ENCODE data around the gene HIVEP3.
A peak's percentile ranks its signal among the peaks of the same experiment; 100 is the strongest.

Gene HIVEP3

DNA sequence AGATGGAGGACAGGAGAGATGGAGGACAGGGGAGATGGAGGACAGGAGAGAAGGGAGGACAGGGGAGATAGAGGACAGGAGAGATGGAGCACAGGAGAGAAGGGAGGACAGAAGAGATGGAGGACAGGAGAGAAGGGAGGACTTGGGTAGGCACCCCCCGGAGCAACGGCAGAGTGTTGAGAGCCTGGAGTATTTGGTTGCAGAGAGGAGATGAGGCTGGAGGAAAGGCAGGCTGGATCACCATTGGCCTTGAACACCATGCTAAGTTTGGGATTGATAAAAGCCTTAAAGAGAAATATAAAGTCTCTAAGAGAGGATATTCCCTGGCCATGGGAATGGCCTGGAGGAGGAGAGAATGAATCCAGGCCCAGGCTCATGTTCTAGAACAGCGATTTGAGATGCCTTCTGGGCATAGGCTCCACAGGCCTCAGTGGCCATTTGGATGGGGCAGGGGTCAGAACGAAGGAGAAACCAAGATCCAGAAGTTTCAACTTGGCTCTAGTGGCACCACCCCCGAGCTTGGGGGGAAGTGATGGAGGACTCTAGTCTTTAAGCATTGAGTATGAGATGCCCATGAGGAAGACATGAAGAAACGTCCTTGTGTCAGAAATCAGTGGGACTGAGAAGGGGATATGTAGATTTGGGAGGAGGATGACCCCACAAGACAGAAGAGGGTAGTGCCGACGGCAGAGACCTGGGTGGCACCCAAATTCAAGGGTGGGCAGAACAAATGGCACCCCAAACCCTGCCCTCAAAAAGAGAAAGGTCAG is 386.3 kb downstream of the HIVEP3 start:
- H3K4me1 ChIP-seq (ENCODE audit: control insufficient read depth, insufficient read depth, low read length): peaks cover 5% of the 10 kb centered on the region
- POLR2A ChIA-PET: no interaction called here
- H3K36me3 ChIP-seq (ENCODE audit: control insufficient read depth in 2 of 2, insufficient read depth in 1 of 2, low read length in 2 of 2): no peaks in the 10 kb centered on the region
- H3K9me3 ChIP-seq (ENCODE audit: control insufficient read depth, insufficient read depth, low read depth, low read length): no peaks in the 10 kb centered on the region
- no peak overlapping the region for H3K27ac ChIP-seq (ENCODE audit: extremely low read depth, low read depth, low read length)
- H3K4me3 ChIP-seq (ENCODE audit: low read depth, low read length): no peak overlapping the region
- no peak for TF ChIP-seq ZNF132 (tag by site-specific recombination; IDR thresholded peaks at IDR 0.05; ENCODE audit: borderline replicate concordance)
- TF ChIP-seq KLF17 (tag by site-specific recombination; IDR thresholded peaks at IDR 0.05): no peak
- TF ChIP-seq MEIS1 (CRISPR knock-in tag; IDR thresholded peaks at IDR 0.05; ENCODE audit: borderline replicate concordance): no peak
- TF ChIP-seq ZNF366 (tag by site-specific recombination; conservative IDR thresholded peaks at IDR 0.05): 0 out of 2 replicates have a peak, but pooled peaks have one; percentile 19
- no peak for TF ChIP-seq ZNF830 (tag by site-specific recombination; IDR thresholded peaks at IDR 0.05; ENCODE audit: low read depth)
- TF ChIP-seq ZNF670 (tag by site-specific recombination; IDR thresholded peaks at IDR 0.05; ENCODE audit: low read depth): no peak
- TF ChIP-seq ZNF354C (tag by site-specific recombination; IDR thresholded peaks at IDR 0.05; ENCODE audit: borderline replicate concordance, low read depth): no peak
- TF ChIP-seq ZNF341 (tag by site-specific recombination; IDR thresholded peaks at IDR 0.05; ENCODE audit: low read depth): no peak
- no peak for TF ChIP-seq ZNF513 (tag by site-specific recombination; IDR thresholded peaks at IDR 0.05)
- CTCF ChIA-PET: interaction anchor here (1.8 kb wide), 1 partner anchor 17 kb away, joined by 8 read pairs; no protein-coding TSS in a partner anchor

DNA sequence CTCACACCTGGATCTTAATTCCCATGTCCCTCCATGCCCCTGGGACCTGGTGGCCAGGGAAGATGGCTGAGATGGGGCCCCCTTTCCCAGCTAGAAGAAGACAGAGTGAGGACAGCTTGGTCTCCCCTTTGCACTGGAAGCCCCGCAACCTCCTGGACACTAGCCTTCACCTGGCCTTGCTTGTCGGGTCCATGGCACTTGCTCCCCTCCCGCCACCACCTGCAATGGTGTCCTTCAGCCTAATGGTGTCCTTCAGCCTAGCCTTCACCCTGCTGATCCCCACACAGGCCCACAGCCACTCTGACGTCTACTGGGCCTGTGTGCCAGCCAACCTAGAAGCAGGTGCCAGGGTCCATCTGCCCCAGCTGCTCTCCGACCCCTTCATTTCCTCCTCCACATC is 388.3 kb downstream of the HIVEP3 start:
- no peaks in the 10 kb centered on the region for H3K4me1 ChIP-seq (ENCODE audit: control insufficient read depth, insufficient read depth, low read length)
- H3K4me3 ChIP-seq (ENCODE audit: low read depth, low read length): no peak overlapping the region
- no peaks in the 10 kb centered on the region for H3K9me3 ChIP-seq (ENCODE audit: control insufficient read depth, insufficient read depth, low read depth, low read length)
- ChIA-PET POLR2A (no interaction called here), CTCF (no interaction called here)
- TF ChIP-seq BCL11B (tag by site-specific recombination; IDR thresholded peaks at IDR 0.05; ENCODE audit: low read depth) (no peak), ZNF548 (tag by site-specific recombination; IDR thresholded peaks at IDR 0.05) (no peak), ZNF449 (tag by site-specific recombination; IDR thresholded peaks at IDR 0.05) (no peak), ZNF311 (tag by site-specific recombination; IDR thresholded peaks at IDR 0.05; ENCODE audit: borderline replicate concordance) (no peak), ZNF596 (tag by site-specific recombination; IDR thresholded peaks at IDR 0.05) (no peak), ZNF18 (tag by site-specific recombination; IDR thresholded peaks at IDR 0.05) (no peak)
- TF ChIP-seq, protein P1, sequence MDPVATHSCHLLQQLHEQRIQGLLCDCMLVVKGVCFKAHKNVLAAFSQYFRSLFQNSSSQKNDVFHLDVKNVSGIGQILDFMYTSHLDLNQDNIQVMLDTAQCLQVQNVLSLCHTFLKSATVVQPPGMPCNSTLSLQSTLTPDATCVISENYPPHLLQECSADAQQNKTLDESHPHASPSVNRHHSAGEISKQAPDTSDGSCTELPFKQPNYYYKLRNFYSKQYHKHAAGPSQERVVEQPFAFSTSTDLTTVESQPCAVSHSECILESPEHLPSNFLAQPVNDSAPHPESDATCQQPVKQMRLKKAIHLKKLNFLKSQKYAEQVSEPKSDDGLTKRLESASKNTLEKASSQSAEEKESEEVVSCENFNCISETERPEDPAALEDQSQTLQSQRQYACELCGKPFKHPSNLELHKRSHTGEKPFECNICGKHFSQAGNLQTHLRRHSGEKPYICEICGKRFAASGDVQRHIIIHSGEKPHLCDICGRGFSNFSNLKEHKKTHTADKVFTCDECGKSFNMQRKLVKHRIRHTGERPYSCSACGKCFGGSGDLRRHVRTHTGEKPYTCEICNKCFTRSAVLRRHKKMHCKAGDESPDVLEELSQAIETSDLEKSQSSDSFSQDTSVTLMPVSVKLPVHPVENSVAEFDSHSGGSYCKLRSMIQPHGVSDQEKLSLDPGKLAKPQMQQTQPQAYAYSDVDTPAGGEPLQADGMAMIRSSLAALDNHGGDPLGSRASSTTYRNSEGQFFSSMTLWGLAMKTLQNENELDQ (tag by site-specific recombination; IDR thresholded peaks at IDR 0.05; ENCODE audit: low read depth): no peak
- no peaks in the 10 kb centered on the region for H3K36me3 ChIP-seq (ENCODE audit: control insufficient read depth in 2 of 2, insufficient read depth in 1 of 2, low read length in 2 of 2)
- H3K27ac ChIP-seq (ENCODE audit: extremely low read depth, low read depth, low read length): no peak overlapping the region

Data from HEK293 (cell line).